Stomach (tissue), 4 donors: ENCODE measurements around the gene NOP9.

ENCODE experiments used
- CTCF ChIP-seq, 7 experiments: fragments of 450-650 bp in 4 of 7; fragments of 200-600 bp in 3 of 7; sonication (generic) in 3 of 7; IDR thresholded peaks; one replicate each; pipeline ENCODE4 v1.5.1; 2016 to 2019; ENCODE audit warnings: antibody characterized with exemption in 7 of 7, control low read depth in 2 of 7, mild to moderate bottlenecking in 1 of 7
- EP300 ChIP-seq: sonication (generic); formaldehyde crosslinking; IDR thresholded peaks from one replicate; pipeline ENCODE4 v1.6.1; 2017; ENCODE audit warnings: antibody characterized with exemption

GRCh38 chr14:24355009-24355408, 55.4 kb downstream of the NOP9 start:
- TF ChIP-seq CTCF (IDR thresholded peaks at IDR 0.05) (no peak), EP300 (no peak)
